HCT116 (cell line): ENCODE measurements around the gene SEC23A. TPM values are rescaled to one million over a fixed set of nuclear protein-coding genes. Genes with fewer than 3 reads are reported as not detected.

Experiments used
- ATAC-seq: fragments of 200-7000 bp; cut with Tn5 transposase; 2 replicates; pipeline ENCODE4 v1.9.1; 2020; ENCODE audit warnings: mild to moderate bottlenecking, moderate library complexity
- BruUV-seq: library from RNA; stranded (reverse); fragments of 400-500 nt; replicated peaks from 2 replicates; lab custom pipeline; 2021; lab: Mats Ljungman, UMichigan
- CTCF ChIA-PET: fragments of 300-600 bp; sonication (Branson Sonifier 250); formaldehyde crosslinking; loops from one replicate; lab custom pipeline; 2021; ENCODE audit warnings: antibody characterized with exemption; lab: Charles Lee
- POLR2A ChIA-PET: fragments of 300-600, 350-600 bp; sonication (Branson Sonifier 250); formaldehyde crosslinking; loops from one replicate; lab custom pipeline; 2021; ENCODE audit warnings: antibody characterized with exemption; lab: Charles Lee
- RAD21 ChIA-PET, 2 experiments: fragments of 300-600 bp; sonication (Branson Sonifier 250); formaldehyde crosslinking; loops; one replicate each; lab custom pipeline; 2023; ENCODE audit warnings: low total read pairs in 2 of 2; ENCODE audit not compliant: uncharacterized antibody in 2 of 2, unreplicated experiment in 2 of 2, low non-redundant PET in 1 of 2; lab: Charles Lee
- DNase-seq: peaks from one replicate; pipeline ENCODE4 v3.0.0-alpha.2; 2010; ENCODE audit warnings: low read depth, low spot score
- H2AFZ ChIP-seq: fragments of 200-600 bp; shearing (Covaris generic), sonication (generic); 2 replicates; pipeline ENCODE4 v1.6.1; 2017; ENCODE audit warnings: low read depth, mixed run types, mixed read lengths, antibody characterized with exemption, low read length; ENCODE audit not compliant: poor library complexity, severe bottlenecking
- H3K27ac ChIP-seq: 2 replicates; pipeline ENCODE4 v1.5.1; 2012; ENCODE audit warnings: low read depth, low read length
- H3K27me3 ChIP-seq: fragments of 200-600 bp; sonication (generic); 2 replicates; pipeline ENCODE4 v1.6.1; 2016; ENCODE audit warnings: mixed run types, low read length, mixed read lengths; ENCODE audit not compliant: insufficient read depth
- H3K36me3 ChIP-seq, 2 experiments: fragments of 200-500 bp in 1 of 2; fragments of 200-600 bp in 1 of 2; sonication (Bioruptor generic) in 1 of 2; sonication (generic) in 1 of 2; 2 replicates each; pipeline versions ENCODE4 v1.5.1 to v1.6.1; 2014 to 2016; ENCODE audit warnings: low read length in 2 of 2, inconsistent platforms in 1 of 2, mixed read lengths in 1 of 2, mixed run types in 1 of 2; ENCODE audit not compliant: insufficient read depth in 2 of 2, control insufficient read depth in 1 of 2
- H3K4me1 ChIP-seq, 2 experiments: fragments of 200-600 bp in 1 of 2; sonication (generic) in 1 of 2; 2 replicates each; pipeline versions ENCODE4 v1.5.1 to v1.6.1; 2012 to 2017; ENCODE audit warnings: low read length in 2 of 2, inconsistent platforms in 1 of 2, mild to moderate bottlenecking in 1 of 2, mixed read lengths in 1 of 2, mixed run types in 1 of 2, moderate library complexity in 1 of 2; ENCODE audit not compliant: insufficient read depth in 2 of 2, control insufficient read depth in 1 of 2
- H3K4me2 ChIP-seq: fragments of 200-600 bp; sonication (generic); 2 replicates; pipeline ENCODE4 v1.6.1; 2017; ENCODE audit warnings: mixed run types, low read length, mixed read lengths
- H3K4me3 ChIP-seq, 2 experiments: fragments of 200-600 bp in 1 of 2; sonication (generic) in 1 of 2; replicated peaks in 1 of 2; 2 replicates each; pipeline ENCODE4 v1.5.1; 2011 to 2016; ENCODE audit warnings: low read length in 2 of 2, control low read depth in 1 of 2, low read depth in 1 of 2, mild to moderate bottlenecking in 1 of 2, mixed read lengths in 1 of 2, mixed run types in 1 of 2
- H3K79me2 ChIP-seq: fragments of 200-600 bp; sonication (generic); 2 replicates; pipeline ENCODE4 v1.6.1; 2017; ENCODE audit warnings: mild to moderate bottlenecking, mixed run types, low read length, moderate library complexity, mixed read lengths; ENCODE audit not compliant: insufficient read depth
- H3K9ac ChIP-seq: fragments of 200-600 bp; sonication (generic); 2 replicates; pipeline ENCODE4 v1.6.1; 2016; ENCODE audit warnings: low read length, mixed read lengths
- H3K9me2 ChIP-seq: fragments of 200-600 bp; sonication (generic), shearing (Covaris generic); 2 replicates; pipeline ENCODE4 v1.6.1; 2017; ENCODE audit warnings: mixed run types, mild to moderate bottlenecking, moderate library complexity; ENCODE audit not compliant: insufficient read depth
- H3K9me3 ChIP-seq, 2 experiments: fragments of 200-500 bp in 1 of 2; fragments of 200-600 bp in 1 of 2; sonication (Bioruptor generic) in 1 of 2; sonication (generic) in 1 of 2; 2 replicates each; pipeline ENCODE4 v1.6.1; 2014 to 2017; ENCODE audit warnings: low read length in 2 of 2, mixed read lengths in 2 of 2, inconsistent platforms in 1 of 2, low read depth in 1 of 2, mild to moderate bottlenecking in 1 of 2, mixed run types in 1 of 2, moderate library complexity in 1 of 2; ENCODE audit not compliant: control insufficient read depth in 1 of 2, insufficient read depth in 1 of 2
- H4K20me1 ChIP-seq: fragments of 200-600 bp; sonication (generic), shearing (Covaris generic); 2 replicates; pipeline ENCODE4 v1.6.1; 2017; ENCODE audit warnings: mixed run types, mild to moderate bottlenecking, moderate library complexity; ENCODE audit not compliant: insufficient read depth
- CBX3 ChIP-seq: IDR thresholded peaks from 2 replicates; pipeline ENCODE4 v1.6.1; 2012; ENCODE audit warnings: low read depth
- CEBPB ChIP-seq: IDR thresholded peaks from 2 replicates; pipeline ENCODE4 v1.6.1; 2012; ENCODE audit warnings: low read depth
- EZH2 ChIP-seq: fragments of 200-600 bp; sonication (generic); IDR thresholded peaks from 2 replicates; pipeline ENCODE4 v1.6.1; 2017; ENCODE audit warnings: antibody characterized with exemption, mixed run types
- FOSL1 ChIP-seq: IDR thresholded peaks from 2 replicates; pipeline ENCODE4 v1.6.1; 2012; ENCODE audit warnings: low read depth
- RAD21 ChIP-seq: IDR thresholded peaks from 2 replicates; pipeline ENCODE4 v1.6.1; 2012; ENCODE audit warnings: low read depth, mild to moderate bottlenecking
- ZNF274 ChIP-seq: fragments of 200-500 bp; sonication (Bioruptor generic); IDR thresholded peaks from 2 replicates; pipeline ENCODE4 v1.6.1; 2014; ENCODE audit warnings: mild to moderate bottlenecking, low read depth, low read length, inconsistent platforms
- intact Hi-C: fragments of 100-400 bp; cut with micrococcal nuclease; formaldehyde crosslinking; loops from 2 replicates; pipeline ENCODE4 v1.10.0; 2022
- total RNA-seq: library from RNA; stranded (reverse); gene quantifications from one replicate; pipeline ENCODE4 v1.2.1, GENCODE V29; 2021; ENCODE audit not compliant: unreplicated experiment
- TF ChIP-seq, protein P1 (sequence below), 3 experiments: fragments of 200-600 bp in 1 of 3; sonication (generic) in 1 of 3; IDR thresholded peaks in 2 of 3; conservative IDR thresholded peaks in 1 of 3; 2 replicates each; pipeline ENCODE4 v1.5.1; 2012 to 2017; ENCODE audit warnings: low read depth in 2 of 3, low read length in 2 of 3, antibody characterized with exemption in 1 of 3, borderline replicate concordance in 1 of 3, control low read depth in 1 of 3, mild to moderate bottlenecking in 1 of 3, mixed read lengths in 1 of 3, mixed run types in 1 of 3, moderate library complexity in 1 of 3; ENCODE audit not compliant: insufficient read depth in 1 of 3

Gene SEC23A
- total RNA-seq, 1 experiment from 2014 or later = 81.7 TPM

DNA sequence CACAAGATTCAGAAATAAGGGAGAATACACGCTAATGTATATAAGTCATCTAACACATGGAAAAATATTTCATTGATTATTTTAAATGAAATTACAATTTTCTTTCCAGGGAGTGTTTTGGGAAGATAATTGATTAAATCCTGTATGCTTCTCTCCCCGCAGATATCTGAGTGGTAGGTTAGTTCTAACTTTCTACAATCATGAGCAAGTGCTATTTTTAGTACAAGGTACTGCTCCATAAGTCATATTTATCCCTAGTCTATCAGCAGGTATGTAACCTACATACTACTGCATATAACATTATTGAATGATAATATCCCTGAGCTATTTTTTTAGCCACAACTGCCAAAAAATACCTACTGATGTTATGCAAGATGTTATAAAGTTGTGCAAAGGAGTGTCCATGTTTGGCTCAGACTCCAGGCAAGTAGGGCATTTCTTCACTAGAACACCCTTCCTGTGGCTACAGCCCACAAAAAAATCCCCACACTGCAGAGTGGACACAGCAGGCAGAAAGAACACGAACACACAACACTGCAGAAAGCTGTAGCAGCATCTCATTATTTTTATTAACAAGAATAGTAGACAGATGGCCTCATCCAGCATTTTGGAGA is 87.0 kb downstream of the SEC23A start (continued):
- no peak for TF ChIP-seq CBX3
- TF ChIP-seq CEBPB = no peak
- TF ChIP-seq ZNF274 = no peak
- no peak for TF ChIP-seq EZH2
- TF ChIP-seq FOSL1 = no peak

DNA sequence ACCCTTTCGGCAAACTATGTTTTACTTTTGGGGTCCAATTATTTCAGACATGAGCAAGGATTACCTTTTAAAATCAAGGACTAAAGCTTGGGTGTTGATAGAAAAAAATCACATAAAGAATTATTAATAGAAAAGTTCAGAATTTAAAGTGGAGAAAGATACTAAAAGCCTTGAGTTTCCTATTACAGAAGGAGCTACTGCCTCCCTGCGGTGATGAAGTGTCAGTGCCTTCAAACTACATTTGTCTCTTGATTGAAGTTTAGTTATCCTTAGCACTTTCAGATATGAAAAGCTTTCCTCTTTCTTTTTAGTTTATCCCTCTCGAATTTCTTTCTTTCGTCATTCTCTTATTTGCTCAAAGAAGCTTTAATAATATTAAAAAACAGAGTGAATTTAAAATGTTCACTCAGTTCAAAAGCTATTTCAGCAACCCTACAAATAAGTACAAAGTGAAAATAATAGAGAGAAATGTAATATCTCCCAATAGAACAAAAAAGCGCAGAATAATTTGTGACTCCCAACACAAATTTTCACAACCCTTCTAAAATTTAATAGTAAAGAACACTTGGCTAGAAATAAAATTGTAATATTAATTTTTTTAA is 87.6 kb downstream of the SEC23A start:
- no peaks in the 10 kb centered on the region for H3K36me3 ChIP-seq
- TF ChIP-seq, protein P1, sequence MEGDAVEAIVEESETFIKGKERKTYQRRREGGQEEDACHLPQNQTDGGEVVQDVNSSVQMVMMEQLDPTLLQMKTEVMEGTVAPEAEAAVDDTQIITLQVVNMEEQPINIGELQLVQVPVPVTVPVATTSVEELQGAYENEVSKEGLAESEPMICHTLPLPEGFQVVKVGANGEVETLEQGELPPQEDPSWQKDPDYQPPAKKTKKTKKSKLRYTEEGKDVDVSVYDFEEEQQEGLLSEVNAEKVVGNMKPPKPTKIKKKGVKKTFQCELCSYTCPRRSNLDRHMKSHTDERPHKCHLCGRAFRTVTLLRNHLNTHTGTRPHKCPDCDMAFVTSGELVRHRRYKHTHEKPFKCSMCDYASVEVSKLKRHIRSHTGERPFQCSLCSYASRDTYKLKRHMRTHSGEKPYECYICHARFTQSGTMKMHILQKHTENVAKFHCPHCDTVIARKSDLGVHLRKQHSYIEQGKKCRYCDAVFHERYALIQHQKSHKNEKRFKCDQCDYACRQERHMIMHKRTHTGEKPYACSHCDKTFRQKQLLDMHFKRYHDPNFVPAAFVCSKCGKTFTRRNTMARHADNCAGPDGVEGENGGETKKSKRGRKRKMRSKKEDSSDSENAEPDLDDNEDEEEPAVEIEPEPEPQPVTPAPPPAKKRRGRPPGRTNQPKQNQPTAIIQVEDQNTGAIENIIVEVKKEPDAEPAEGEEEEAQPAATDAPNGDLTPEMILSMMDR (IDR thresholded peaks at IDR 0.05 in 2 of 3, conservative IDR thresholded peaks at IDR 0.05 in 1 of 3; ENCODE audit: borderline replicate concordance in 1 of 3, insufficient read depth in 1 of 3, low read depth in 2 of 3, low read length in 2 of 3) = peak; percentile 39 to 85 (median 83); a peak in 5 of 6 replicates
- no peak for TF ChIP-seq EZH2
- peak; percentile 58 for TF ChIP-seq RAD21
- TF ChIP-seq, all 23 proteins: peak for 2
- no peak overlapping the region for H3K27ac ChIP-seq
- intact Hi-C loops = loop anchor here (1.0 to 10.0 kb wide), 4 partner anchors 149 to 1111 kb away; no protein-coding TSS in a partner anchor
- H3K9me3 ChIP-seq = no peaks in the 10 kb centered on the region
- CTCF ChIA-PET = interaction anchor here (1.0 to 2.7 kb wide), 15 partner anchors 11 to 1305 kb away, joined by 3 to 17 read pairs (median 4); no protein-coding TSS in a partner anchor
- no peak overlapping the region for H3K4me2 ChIP-seq
- H3K9me2 ChIP-seq = no peaks in the 10 kb centered on the region
- POLR2A ChIA-PET = no interaction called here
- no peak overlapping the region for H3K4me3 ChIP-seq
- peak; percentile 62 for ATAC-seq
- H2AFZ ChIP-seq = no peak overlapping the region
- no peaks in the 10 kb centered on the region for H3K79me2 ChIP-seq
- no peaks in the 10 kb centered on the region for H3K4me1 ChIP-seq
- H3K27me3 ChIP-seq = no peaks in the 10 kb centered on the region
- RAD21 ChIA-PET = interaction anchor here in 1 of 2 experiments (0.7 kb wide), 1 partner anchor 294 kb away, joined by 4 read pairs; no protein-coding TSS in a partner anchor
- BruUV-seq = no TSS peak
- H4K20me1 ChIP-seq = 0 out of 2 replicates have a peak, but pooled peaks cover 3% of the 10 kb centered on the region
- DNase-seq = peak; percentile 28
- H3K9ac ChIP-seq = no peak overlapping the region
